Endothelial cell of umbilical vein (primary cell): Measurements from ENCODE around the gene TNS1. TPM values are rescaled to one million over a fixed set of nuclear protein-coding genes. Genes with fewer than 3 reads are reported as not detected.

Experiments used
- BruUV-seq: library from RNA; stranded (reverse); fragments of 400-500 nt; replicated peaks from 2 replicates; lab custom pipeline; 2021; lab: Mats Ljungman, UMichigan
- CTCF ChIA-PET: fragments of 300-600, 350-600 bp; sonication (Branson Sonifier 250); formaldehyde crosslinking; loops from one replicate; lab custom pipeline; 2021; ENCODE audit warnings: antibody characterized with exemption, inconsistent platforms; lab: Charles Lee
- POLR2A ChIA-PET: fragments of 300-600, 350-600 bp; sonication (Branson Sonifier 250); formaldehyde crosslinking; loops from one replicate; lab custom pipeline; 2021; ENCODE audit warnings: antibody characterized with exemption, inconsistent platforms; lab: Charles Lee
- DNase-seq: peaks from one replicate; pipeline ENCODE4 v3.0.0-alpha.2; 2011; ENCODE audit warnings: low read depth, low spot score
- FAIRE-seq: peaks from 2 replicates; lab custom pipeline; 2011; peaks lifted over from hg19 to GRCh38; lab: Jason Lieb, UNC
- H2AFZ ChIP-seq: 2 replicates; pipeline ENCODE4 v1.6.0; 2012; ENCODE audit warnings: low read depth, low read length, control low read depth, inconsistent platforms
- H3K27ac ChIP-seq: 2 replicates; pipeline ENCODE4 v1.5.1; 2011; ENCODE audit warnings: low read depth, mild to moderate bottlenecking, control low read depth, low read length, moderate library complexity; ENCODE audit not compliant: insufficient read depth
- H3K27me3 ChIP-seq, 2 experiments: 2 replicates each; pipeline versions ENCODE4 v1.6.0 to v1.6.1; 2011; ENCODE audit warnings: low read length in 2 of 2, mixed read lengths in 1 of 2; ENCODE audit not compliant: control insufficient read depth in 2 of 2, insufficient read depth in 2 of 2
- H3K36me3 ChIP-seq, 2 experiments: 2 replicates in 1 of 2; 3 replicates in 1 of 2; pipeline ENCODE4 v1.5.1; 2011; ENCODE audit warnings: low read length in 2 of 2, mild to moderate bottlenecking in 1 of 2, moderate library complexity in 1 of 2; ENCODE audit not compliant: control insufficient read depth in 2 of 2, insufficient read depth in 2 of 2; ENCODE audit errors: extremely low read depth in 1 of 2
- H3K4me1 ChIP-seq: 3 replicates; pipeline ENCODE4 v1.5.1; 2011; ENCODE audit warnings: mild to moderate bottlenecking, low read length; ENCODE audit not compliant: control insufficient read depth, insufficient read depth; ENCODE audit errors: extremely low read depth
- H3K4me2 ChIP-seq: 2 replicates; pipeline ENCODE4 v1.6.1; 2011; ENCODE audit warnings: low read length, control low read depth, mixed read lengths; ENCODE audit not compliant: insufficient read depth
- H3K4me3 ChIP-seq, 3 experiments: fragments of 200-600 bp in 1 of 3; sonication (generic), shearing (Covaris generic) in 1 of 3; replicated peaks in 1 of 3; 2 replicates each; pipeline ENCODE4 v1.5.1; 2011 to 2016; ENCODE audit warnings: control low read depth in 3 of 3, low read length in 3 of 3, mild to moderate bottlenecking in 2 of 3, inconsistent platforms in 1 of 3, low read depth in 1 of 3, moderate library complexity in 1 of 3; ENCODE audit not compliant: insufficient read depth in 1 of 3
- H3K79me2 ChIP-seq: 2 replicates; pipeline ENCODE4 v1.6.0; 2012; ENCODE audit warnings: low read length, inconsistent platforms; ENCODE audit not compliant: control insufficient read depth, insufficient read depth
- H3K9ac ChIP-seq: replicated peaks from 2 replicates; pipeline ENCODE3; 2011; ENCODE audit warnings: low read length, control low read depth; ENCODE audit not compliant: insufficient read depth; ENCODE audit errors: extremely low read depth
- H3K9me1 ChIP-seq: replicated peaks from 3 replicates; pipeline ENCODE4 v1.6.0; 2011; ENCODE audit warnings: mild to moderate bottlenecking, low read length; ENCODE audit not compliant: control insufficient read depth, insufficient read depth; ENCODE audit errors: extremely low read depth
- H3K9me3 ChIP-seq: replicated peaks from 2 replicates; pipeline ENCODE4 v1.5.1; 2012; ENCODE audit warnings: low read length, inconsistent platforms; ENCODE audit not compliant: control insufficient read depth, insufficient read depth
- H4K20me1 ChIP-seq: replicated peaks from 2 replicates; pipeline ENCODE3; 2011; ENCODE audit warnings: mild to moderate bottlenecking, low read length; ENCODE audit not compliant: control insufficient read depth, insufficient read depth; ENCODE audit errors: extremely low read depth
- CTCF ChIP-seq, 2 donors: IDR thresholded peaks; 1 replicate in 1 of 2; 2 replicates in 1 of 2; pipeline ENCODE4 v1.5.1; 2011; ENCODE audit warnings: low read length in 2 of 2, mild to moderate bottlenecking in 2 of 2, moderate library complexity in 2 of 2, control low read depth in 1 of 2, inconsistent platforms in 1 of 2, low read depth in 1 of 2; ENCODE audit not compliant: insufficient read depth in 1 of 2; ENCODE audit errors: extremely low read depth in 1 of 2
- EZH2 ChIP-seq: IDR thresholded peaks from 2 replicates; pipeline ENCODE4 v1.6.1; 2012; ENCODE audit warnings: borderline replicate concordance, low read depth, mild to moderate bottlenecking, moderate library complexity, low read length, inconsistent platforms; ENCODE audit not compliant: severe bottlenecking
- FOS ChIP-seq: IDR thresholded peaks from 2 replicates; pipeline ENCODE4 v1.6.1; 2011; ENCODE audit warnings: mild to moderate bottlenecking, low read length, moderate library complexity, borderline replicate concordance; ENCODE audit not compliant: insufficient read depth
- GATA2 ChIP-seq: IDR thresholded peaks from 2 replicates; pipeline ENCODE4 v1.7.0; 2011; ENCODE audit warnings: low read depth, mild to moderate bottlenecking, moderate library complexity, mixed read lengths, low read length; ENCODE audit not compliant: insufficient read length, insufficient read depth
- JUN ChIP-seq: IDR thresholded peaks from 2 replicates; pipeline ENCODE4 v1.6.1; 2011; ENCODE audit warnings: borderline replicate concordance, low read depth; ENCODE audit not compliant: insufficient read length, insufficient read depth
- MAX ChIP-seq: IDR thresholded peaks from 2 replicates; pipeline ENCODE4 v1.6.1; 2011; ENCODE audit not compliant: insufficient read depth, insufficient read length
- MYC ChIP-seq: IDR thresholded peaks from one replicate; pipeline ENCODE4 v1.6.1; 2011; ENCODE audit warnings: mild to moderate bottlenecking, low read depth, low read length
- POLR2A ChIP-seq: IDR thresholded peaks from 2 replicates; pipeline ENCODE4 v1.6.1; 2012; ENCODE audit warnings: low read depth, mild to moderate bottlenecking, control low read depth, low read length
- POLR2AphosphoS5 ChIP-seq: IDR thresholded peaks from 2 replicates; pipeline ENCODE4 v1.6.1; 2012; ENCODE audit warnings: low read depth, mild to moderate bottlenecking, control low read depth, low read length, moderate library complexity; ENCODE audit not compliant: insufficient read depth
- dilution Hi-C: fragments of 300-500 bp; cut with MboI; formaldehyde crosslinking; loops from one replicate; pipeline ENCODE4 v1.15.0; 2019; ENCODE audit warnings: low sequenced_read_pairs; ENCODE audit not compliant: extremely low pct_ligation_motif_present
- intact Hi-C: fragments of 100-400 bp; cut with micrococcal nuclease; formaldehyde crosslinking; loops from one replicate; pipeline ENCODE4 v1.10.0; 2022
- polyA plus RNA-seq, 4 experiments: library from polyadenylated mRNA; depleted of rRNA in 3 of 4; stranded (reverse) in 3 of 4; unstranded in 1 of 4; fragments of >200 nt; gene quantifications; 2 replicates each; pipeline versions ENCODE4 v1.2.1 to v1.2.3, GENCODE V29; 2011 to 2012; ENCODE audit warnings: missing spikeins in 1 of 4
- total RNA-seq: library from RNA; stranded (reverse); gene quantifications from 2 replicates; pipeline ENCODE4 v1.2.3, GENCODE V29; 2021

Gene TNS1
- total and polyA plus RNA-seq, 2 donors (not counting 3 experiments of a cell fraction or from before 2014, with no cell fraction given), result 11.0 to 52.1 TPM

DNA sequence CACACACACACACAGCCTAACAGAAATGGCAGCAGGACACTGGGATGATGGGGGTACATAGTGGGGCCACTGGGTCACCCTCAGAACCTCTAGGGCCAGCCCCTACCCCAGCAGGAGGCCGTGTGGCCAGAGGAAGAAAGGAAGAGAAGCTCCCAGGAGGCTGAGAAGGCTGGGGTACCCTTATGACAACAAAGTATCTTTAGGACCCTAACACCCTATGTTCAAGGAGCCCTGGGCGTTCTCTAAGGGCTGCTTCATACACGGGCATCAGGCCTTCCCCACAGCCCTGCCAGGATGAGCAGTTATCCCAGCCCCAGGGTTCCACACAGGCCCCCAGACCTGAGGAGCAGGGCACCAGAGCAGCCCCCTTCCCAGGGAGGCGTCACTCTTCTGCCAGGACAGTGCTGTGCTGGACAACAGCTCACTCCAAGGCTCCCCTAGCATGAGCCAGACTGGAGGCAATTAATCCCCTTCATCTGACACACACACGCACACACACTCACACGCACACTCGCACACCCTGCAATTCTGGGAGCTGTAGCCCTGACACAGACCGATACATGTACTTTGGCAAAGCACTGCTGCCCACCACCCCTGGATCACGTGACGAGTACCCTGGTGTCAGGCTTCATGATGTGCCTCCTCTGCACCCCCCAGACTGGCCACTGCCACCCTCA lies 163.6 kb downstream of the TNS1 start:
- H3K4me1 ChIP-seq, result no peaks in the 10 kb centered on the region
- CTCF ChIA-PET, result interaction anchor here (1.3 kb wide), 1 partner anchor 12 kb away, joined by 3 read pairs; no protein-coding TSS in a partner anchor
- no TSS peak for BruUV-seq
- POLR2A ChIA-PET, result no interaction called here
- FAIRE-seq (no peak), DNase-seq (no peak)
- no peak overlapping the region for H3K9ac ChIP-seq
- H4K20me1 ChIP-seq, result no peaks in the 10 kb centered on the region
- TF ChIP-seq POLR2AphosphoS5 (no peak), MYC (no peak), FOS (no peak), POLR2A (no peak), MAX (no peak), JUN (no peak), CTCF (IDR thresholded peaks at IDR 0.05; ENCODE audit: extremely low read depth in 1 of 2, insufficient read depth in 1 of 2, low read depth in 1 of 2, low read length in 2 of 2) (no peak), EZH2 (no peak), GATA2 (no peak)
- H3K4me2 ChIP-seq, result no peak overlapping the region
- no peaks in the 10 kb centered on the region for H3K27me3 ChIP-seq
- no peaks in the 10 kb centered on the region for H3K9me1 ChIP-seq
- no peak overlapping the region for H3K27ac ChIP-seq
- H3K9me3 ChIP-seq, result no peaks in the 10 kb centered on the region
- peaks cover 0 to 2% of the 10 kb centered on the region in 2 experiments for H3K36me3 ChIP-seq
- intact Hi-C loops (no loop called here), dilution Hi-C loops (no loop called here)
- no peak overlapping the region for H2AFZ ChIP-seq
- H3K79me2 ChIP-seq, result peaks cover 15% of the 10 kb centered on the region
- H3K4me3 ChIP-seq, result no peak overlapping the region
